ENCODE measurements around the gene DESI2.

The DESI2 gene

DNA sequence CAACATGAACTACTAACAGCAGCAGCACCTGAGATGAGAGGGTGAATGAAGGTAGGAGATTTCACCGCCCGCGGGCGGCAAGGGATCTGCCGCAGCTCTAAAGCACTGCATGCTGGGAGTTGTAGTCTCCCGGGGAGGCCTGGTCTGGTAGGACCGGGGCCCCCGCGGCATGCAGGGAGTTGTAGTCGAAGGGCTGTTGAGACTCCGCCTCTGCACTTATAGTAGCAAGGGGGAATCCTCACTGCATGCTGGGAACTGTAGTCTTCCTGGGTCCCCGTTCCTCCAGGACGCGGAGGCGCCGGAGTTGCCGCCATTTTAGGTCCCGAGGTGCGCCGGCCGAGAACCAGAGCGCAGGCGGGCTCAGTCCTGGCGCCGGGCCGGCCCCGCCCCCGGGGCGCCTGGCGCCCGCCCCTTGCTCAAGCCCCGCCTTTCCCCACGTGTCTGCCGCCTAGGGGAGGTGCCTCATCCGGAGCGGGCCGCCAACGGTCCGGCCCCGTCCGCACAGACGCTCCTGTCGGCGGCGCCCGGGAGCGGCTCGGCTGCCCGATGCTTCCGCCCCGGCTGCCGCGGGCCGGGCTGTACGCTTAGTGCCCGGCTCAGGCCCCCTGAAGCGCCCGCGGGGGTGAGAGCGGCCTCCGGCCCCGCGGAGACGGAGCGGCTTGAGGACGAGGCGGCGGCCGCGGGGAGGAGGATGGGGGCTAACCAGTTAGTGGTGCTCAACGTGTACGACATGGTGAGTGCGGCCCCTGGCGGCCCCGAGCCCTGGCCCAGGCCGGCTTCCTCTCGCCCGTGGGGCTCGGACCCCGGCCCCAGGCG, at the start of gene DESI2:
Gene DESI2 (plus strand): TSS at position 504 of the 816 bp plus-strand sequence. CDS start 188 bp downstream, at position 692.
- DNase-seq: peak; percentile 98

DNA sequence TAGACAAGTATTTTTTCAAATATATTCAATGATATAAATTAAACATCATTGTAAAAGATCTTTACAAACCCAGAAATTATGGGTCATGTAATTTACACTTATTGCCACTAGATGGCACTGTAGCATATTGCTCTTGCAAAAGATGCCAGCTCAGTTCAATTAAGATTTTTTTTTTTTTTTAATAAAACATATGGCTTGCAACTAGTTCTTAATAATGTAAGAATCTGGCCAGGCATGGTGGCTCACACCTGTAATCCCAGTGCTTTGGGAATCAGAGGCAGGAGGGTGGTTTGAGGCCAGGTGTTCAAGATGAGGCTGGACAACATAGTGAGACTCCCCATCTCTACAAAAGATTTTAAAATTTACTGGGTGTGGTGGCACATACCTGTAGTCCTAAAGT, 49.4 kb upstream of the DESI2 start:
- no peak for DNase-seq

DNA sequence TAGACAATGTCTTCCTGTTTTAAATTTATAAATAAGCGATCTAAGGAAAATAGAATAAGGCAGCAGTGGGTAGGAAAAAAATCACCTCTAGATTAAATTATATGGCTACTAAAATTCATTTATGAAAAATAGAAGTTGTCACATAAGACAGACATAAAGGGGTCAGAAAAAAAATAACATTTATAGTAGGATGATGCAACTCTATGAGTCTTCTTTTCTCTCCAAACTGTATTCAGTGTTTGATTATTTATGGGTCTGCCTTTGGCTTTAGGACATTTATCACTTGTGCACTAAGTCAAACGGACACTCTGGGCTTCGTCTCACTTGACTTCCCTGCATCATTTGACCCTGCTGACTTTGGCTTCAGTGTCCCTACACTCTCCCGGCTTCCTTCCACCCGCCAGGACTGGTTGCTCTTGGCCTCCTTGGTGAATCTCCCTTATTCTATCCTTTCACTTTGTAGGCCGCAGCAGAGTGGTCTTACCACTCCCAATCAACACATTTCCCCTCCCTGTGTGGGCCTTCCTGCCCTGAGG, 47.0 kb upstream of the DESI2 start:
- DNase-seq: no peak

- no peak for DNase-seq
Measured at GRCh38 chr1:244614113-244614836, 38.7 kb upstream of the DESI2 start.

- no peak for DNase-seq
Measured at GRCh38 chr1:244614879-244615278, 38.0 kb upstream of the DESI2 start.

GRCh38 chr1:244615301-244615700, 37.6 kb upstream of the DESI2 start:
- no peak for DNase-seq

DNA sequence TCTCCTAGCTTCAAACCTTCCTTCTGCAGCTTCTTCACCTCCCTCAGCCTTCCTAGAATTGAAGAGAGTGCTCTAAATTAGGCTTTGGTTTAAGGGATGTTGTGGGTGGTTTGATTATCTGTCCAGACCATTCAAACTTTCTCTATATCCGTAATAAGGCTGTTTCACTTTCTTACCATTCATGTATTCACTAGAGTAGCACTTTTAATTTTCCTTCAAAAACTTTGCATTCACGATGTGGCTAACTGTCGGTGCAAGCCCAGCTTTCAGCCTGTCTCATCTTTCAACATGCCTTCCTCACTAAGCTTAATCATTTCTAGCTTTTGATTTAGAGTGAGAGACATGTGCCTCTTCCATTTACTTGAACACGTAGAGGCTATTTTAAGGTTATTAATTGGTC, 26.2 kb upstream of the DESI2 start:
- no peak for DNase-seq

- DNase-seq: no peak
Measured at GRCh38 chr1:244628789-244629188, 24.1 kb upstream of the DESI2 start.

DNA sequence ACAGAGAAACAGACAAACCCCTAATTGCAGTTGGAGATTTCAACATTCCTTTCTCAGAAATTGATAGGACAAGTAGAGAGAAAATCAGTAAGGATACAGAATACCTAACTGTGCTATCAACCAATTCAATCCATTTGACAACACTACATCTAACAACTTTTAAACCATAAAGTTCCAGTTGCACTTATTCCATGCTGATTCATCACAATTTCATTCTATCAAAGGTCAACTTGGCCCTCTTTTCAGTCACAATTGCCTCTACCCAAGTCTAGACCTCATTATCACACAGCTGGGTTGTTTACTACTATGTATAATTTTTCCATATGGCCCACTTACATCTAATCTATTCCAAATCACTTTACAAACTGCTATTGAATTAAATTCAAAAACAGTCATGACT, 19.8 kb upstream of the DESI2 start:
- no peak for DNase-seq

DNA sequence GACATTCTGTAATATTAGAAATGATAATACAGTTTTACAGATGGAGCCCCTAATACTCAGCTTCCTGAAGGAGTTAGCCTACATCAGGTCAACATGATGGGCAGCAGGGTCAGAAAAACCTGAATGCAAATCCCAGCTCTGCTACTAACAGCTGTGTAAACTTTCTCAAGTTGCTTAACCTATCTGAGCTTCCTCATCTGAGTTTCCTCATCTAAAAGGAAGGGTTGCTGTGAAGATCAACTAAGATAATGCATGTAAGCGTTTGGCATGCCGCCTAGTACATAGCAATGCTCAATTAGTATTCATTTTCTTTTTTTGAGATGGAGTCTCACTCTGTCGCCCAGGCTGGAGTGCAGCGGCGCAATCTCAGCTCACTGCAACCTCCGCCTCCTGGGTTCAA, 18.4 kb upstream of the DESI2 start:
- DNase-seq: no peak

GRCh38 chr1:244636488-244637259, 16.3 kb upstream of the DESI2 start:
- no peak for DNase-seq

GRCh38 chr1:244639561-244639960, 13.4 kb upstream of the DESI2 start:
- DNase-seq: no peak

GRCh38 chr1:244640917-244641316, 12.0 kb upstream of the DESI2 start:
- no peak for DNase-seq

- no peak for DNase-seq
Measured at GRCh38 chr1:244642526-244642925, 10.4 kb upstream of the DESI2 start.

- DNase-seq: no peak
Measured at GRCh38 chr1:244642988-244643387, 9.9 kb upstream of the DESI2 start.

- no peak for DNase-seq
Measured at GRCh38 chr1:244645414-244645813, 7.5 kb upstream of the DESI2 start.

DNA sequence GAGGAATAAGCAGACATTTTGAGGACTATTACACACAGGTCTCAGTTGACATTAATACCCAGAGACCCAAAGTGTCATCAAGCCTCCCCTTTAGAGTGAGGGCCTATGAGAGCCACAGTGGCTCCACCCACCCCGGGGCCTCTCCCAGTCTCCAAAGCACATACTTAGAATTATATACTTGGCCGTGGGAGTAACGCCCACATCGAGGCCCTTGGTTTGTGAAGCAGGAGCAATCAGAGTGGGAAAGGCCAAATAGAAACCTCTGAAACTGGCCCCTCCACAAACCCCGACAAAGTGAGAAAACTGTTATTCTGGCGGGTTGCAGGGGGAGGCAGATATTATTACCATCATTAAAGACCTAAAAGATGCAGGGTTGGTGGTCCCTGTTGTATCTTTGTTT, 7.0 kb upstream of the DESI2 start:
- no peak for DNase-seq

DNA sequence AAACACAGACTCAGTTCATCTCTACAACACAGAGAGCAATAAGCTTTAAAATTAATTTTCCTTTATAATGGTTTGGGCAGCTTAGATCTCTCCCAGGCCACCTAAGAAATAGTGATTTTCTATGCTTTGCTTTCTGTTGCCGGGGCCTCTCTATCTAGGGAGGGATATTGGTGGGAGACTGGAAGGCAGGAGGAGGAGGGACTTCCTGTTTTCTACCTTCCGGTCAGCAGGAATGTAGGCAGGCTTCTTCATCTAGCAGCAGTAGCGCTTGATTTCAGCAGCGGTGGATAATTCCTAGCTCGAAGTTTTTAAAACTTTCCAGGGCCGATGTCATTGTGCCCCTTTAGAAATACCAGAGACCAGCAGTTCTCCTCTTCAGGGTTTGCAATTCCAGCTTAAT, 5.1 kb upstream of the DESI2 start:
- DNase-seq: no peak

GRCh38 chr1:244651956-244652622, 837 bp upstream of the DESI2 start:
- no peak for DNase-seq

DNA sequence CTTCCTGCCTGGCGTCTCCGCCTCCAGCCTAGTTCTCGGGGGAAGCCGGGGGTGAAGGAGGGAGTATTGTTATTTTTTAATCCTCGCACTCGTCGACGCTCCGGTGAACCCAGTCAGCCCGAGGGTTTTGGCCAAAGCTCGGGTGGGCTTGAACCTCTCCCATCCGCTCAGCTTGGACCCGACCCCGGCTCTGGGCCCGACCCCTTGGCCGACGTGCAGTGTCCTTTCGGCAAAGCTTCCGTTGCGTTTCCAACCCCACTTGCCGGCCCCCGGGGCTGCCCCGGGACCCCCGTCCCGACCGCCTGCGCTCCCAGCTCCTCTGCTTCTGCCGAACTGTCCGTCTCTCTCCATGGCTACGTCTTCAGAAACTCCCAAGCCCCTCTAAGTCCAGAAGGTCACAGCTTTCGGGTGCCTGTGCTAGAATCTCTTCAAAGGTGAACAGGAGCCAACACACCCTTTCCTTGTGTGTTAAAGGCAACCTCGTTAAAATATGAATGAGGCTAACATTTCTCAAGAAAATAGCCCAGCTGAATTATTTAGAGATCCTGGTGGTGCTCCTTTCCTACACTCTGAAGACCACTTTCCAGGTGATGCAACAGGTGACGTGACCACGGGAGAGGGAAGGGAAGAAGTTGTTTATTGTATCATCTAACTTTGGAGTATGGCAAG, 647 bp downstream of the DESI2 start:
- no peak for DNase-seq

GRCh38 chr1:244654108-244655038, 1.4 kb downstream of the DESI2 start:
- DNase-seq: no peak

Measured in CD4-positive, alpha-beta T cell treated with Interleukin-6 for 4 hours (primary cell).